GM21390 (cell line): ENCODE measurements around the gene CFAP54.
"Not testable (repeated sequence)": the region's sequence is repeated elsewhere in the genome, so short reads cannot be mapped to it uniquely, and the experiment has no call there.

ENCODE experiments used
- ATAC-seq: cut with Tn5 transposase; IDR thresholded peaks from one replicate; pipeline ENCODE4 v1.9.1; 2021; ENCODE audit not compliant: unreplicated experiment

The CFAP54 gene

DNA sequence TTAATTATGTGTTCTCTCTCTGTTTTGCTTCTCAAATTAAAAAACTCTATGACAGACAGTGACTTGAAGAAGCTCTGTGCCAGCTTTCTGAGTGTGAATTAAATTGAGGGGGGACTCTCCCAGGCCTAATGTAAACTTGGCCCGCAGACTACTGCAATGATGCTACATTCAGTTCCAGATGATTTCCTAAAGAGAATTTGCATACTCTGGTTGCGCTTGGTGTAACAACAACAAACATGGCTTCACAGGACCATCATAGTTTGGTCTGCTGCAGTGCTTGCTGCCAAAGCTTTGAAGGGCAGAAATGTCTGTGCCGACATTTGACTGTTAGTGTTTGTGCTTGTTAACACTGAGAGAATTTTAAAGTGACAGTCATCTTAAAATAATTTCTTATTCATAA is 25.0 kb downstream of the CFAP54 start:
- peak; percentile 74 for ATAC-seq

DNA sequence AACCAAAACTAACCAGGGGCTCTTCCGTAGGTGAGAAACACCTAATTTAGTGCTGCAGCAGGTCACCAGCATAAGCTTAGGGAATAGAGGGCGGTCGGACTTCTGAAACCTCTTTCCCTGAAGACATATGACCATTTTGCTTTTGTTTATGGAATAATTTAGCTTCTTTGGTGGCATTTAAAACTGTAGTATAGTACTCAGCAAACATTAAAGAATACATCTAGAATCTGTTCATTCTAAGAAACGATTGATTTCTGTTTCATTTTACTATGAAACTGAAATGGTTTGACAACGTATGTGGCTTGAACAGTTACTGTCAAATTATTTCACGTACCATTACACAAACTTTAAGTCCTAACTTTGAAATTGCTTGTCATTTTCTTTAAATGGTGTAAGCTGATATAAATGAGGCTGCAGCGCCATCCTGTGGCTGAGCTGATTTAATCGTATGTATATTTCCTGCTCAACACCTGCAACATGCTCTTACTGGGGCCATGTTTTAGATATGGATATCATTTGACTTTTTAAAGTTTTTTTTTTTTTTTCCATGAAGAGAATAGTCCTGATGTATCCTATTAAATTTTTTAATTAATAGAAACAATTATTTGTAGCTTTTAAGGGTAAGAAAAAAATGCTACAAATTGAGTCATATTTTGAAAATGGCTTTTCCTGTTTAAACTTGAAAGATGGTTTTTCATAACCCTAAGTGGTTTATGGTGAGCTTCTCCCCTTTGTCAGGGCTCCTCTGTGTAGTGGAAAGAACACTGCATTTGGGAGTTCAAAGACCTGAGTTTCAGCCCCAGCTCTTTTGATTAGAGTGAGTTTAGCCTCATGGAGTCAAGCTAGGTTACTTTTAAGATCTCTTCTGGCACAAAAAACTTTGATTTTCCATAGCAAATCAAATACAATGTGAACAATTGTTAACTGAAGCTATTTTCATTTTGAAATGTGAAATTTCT is 27.4 kb downstream of the CFAP54 start:
- ATAC-seq: peak; percentile 68

DNA sequence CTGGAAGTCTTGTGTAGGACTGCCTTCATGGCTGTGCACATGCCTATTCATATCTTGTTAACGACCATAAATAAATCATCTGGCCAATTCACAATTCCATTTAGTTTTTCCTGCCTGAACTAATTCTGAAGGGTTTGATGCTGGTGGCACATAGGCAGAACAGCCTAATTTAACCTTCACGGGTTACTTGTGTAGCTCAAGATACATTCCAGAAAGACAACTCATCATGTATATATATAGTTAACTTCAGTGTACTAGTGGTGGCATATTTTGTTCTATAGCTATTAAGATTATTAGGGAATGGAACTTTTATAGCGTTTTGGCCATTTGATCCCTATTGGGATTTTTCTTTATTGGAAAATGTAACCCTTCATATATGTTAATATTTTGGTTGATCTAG is 31.4 kb downstream of the CFAP54 start:
- no peak for ATAC-seq

DNA sequence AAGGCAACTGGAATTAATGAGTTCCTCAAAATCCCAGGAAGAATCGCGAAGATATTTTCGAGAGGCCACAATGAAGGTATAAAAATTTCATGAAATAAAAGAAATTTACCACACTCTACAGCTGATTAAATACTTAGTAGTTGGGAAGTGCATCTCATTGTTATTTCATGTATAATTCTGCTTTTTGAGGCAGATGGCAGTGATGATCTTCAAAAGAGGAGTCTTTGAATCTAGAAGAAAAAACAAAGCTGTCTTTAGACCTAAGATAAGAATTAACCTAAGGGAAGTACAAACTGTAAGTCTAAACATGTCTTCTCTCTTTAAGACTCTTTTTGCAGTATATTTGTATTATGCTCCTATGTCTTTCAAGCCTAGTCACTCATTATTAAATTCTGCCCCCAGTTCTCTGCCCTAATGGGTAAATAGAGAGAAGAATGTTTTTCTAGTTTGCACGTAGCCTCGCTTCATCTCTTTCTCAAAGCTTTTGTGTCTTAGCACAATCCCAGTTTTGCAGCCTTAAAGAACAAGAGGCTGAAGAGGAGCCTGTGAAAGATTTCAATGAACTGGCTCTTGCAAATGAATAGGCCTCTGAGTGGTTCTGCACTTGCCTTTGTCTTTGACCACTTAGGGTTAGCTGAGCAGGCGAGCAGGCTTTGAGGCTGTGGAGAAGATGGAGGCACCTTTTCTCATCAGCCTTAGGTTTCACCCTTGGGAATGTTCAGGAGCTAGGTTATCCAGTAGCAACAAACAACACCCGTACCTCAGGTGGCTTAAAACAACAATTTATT is 32.7 kb downstream of the CFAP54 start:
- ATAC-seq: no peak

DNA sequence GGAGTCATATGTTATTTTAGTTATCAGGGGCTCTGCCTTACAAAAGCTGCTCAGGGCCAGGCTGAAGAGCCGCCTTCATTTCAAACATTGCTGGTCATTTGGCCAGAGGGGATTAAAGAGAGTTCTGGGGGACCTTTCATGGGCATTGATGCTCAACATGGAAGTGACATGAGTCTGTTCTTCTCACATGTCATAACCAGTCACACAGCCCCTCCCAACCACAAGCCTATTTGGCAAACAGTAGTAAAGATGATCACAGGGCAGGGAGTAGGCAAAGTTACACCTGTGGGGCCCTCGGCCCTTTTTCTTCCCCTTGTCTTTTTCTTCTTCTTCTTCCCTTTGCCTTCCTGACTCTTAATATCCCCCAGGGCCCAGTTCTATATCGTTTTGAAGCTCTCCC is 33.3 kb downstream of the CFAP54 start:
- ATAC-seq: no peak

DNA sequence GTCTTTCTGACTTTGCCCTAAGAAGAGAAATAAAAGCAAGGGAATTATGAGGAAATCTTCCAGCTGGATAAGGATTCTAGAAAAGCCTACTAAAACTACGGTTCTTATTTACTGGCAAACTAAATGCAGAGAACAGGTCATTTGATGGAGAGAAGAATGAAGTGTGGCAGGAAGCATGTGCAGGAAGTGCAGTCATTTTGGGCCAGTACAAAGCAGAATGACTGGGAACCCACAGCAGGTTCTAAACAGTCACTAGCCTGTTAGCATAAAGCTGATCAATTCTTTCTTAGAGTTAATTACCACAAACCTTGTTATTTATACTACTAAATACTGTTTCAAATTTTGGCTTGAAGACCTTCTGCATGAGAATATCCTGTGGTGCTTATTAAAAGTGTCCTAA is 36.7 kb downstream of the CFAP54 start:
- ATAC-seq: no peak

DNA sequence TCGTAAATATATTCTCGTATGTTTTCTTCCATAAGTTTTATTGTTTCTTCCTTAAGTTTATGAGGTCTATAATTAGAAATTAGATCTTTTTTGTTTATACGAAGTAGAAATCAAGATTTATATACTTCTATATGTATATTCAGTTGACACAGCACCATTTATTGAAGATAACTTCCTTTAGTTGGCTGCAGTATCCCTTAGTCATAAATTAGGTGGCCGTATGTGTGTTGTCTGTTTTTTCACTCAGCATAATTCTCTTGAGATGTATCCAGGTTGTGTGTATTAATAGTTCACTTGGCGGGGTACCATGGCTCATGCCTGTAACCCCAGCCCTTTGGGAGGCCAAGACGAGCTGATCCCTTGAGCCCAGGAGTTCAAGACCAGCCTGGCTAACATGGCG is 40.5 kb downstream of the CFAP54 start:
- ATAC-seq: no peak

DNA sequence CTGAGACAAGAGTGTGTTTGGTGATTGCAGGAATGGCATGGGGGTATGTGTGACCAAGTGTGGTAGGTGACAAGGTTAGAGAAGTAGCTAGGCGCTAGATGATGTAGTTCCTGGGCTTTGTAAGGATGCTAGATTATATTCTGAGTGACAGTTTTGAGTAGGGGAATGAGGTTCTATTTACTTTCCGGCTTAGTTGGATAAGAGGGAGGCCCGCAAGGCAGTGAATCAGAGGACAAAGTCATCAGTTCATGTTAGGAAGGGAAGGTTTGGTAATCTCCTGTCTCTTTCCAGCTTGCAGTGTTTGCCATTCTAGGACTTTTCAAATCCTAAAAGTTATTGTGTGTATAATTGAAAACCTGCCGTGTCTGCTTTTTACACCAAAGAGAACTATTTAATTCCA is 45.0 kb downstream of the CFAP54 start:
- ATAC-seq: no peak

DNA sequence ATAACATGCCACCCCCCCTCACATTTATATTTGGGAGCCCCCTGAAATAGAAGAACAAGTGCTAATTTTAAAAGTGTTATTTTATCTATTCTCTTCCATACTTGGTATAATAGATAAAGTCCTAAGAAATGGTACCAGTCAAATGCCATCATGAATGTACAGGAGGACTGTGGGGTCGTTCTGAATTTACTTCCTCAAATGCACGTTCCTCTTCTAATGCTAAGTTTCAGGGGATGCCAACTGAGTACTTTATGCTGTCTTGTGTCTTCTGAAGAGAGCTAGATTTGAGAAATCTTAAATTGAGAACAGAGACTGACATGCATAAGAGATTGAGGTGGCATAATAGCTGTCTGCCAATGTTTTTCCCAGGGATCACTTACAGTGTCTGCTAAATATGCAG is 59.0 kb downstream of the CFAP54 start:
- ATAC-seq: no peak

DNA sequence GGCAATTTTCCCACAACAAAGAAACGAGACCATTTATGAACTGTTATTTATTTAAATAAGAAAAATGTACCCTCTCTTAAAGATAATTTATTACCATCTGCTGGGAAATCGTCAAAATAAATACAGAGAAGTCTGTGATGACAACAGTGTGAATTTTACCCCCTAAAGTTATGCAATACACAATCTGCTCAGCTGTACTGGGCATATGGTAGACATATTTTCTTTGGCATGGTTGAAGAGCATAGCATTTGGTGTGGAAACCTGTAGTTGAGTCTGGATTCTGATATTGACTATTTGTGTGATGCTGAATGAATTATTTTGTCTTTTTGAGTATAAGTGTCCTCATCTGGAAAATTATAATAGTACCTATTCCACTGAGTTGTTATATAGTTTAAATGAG is 60.0 kb downstream of the CFAP54 start:
- ATAC-seq: no peak

DNA sequence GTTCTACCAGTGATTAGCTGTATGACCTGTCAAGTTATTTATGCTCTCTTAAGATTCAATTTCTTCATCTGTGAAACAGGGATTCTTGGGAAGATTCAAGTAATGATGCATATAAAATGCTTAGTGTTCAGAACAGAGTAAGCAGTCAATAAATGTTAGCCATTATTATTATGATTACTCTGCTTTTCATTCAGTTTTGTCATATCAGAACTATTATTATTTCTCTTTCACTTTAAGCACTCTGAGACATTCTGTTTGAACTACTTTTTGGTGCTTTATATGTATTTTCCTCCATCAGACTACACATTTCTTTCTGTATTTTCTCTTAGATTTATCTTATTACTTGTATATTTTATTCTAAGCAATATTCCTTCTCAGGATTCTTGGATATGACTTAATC is 81.2 kb downstream of the CFAP54 start:
- ATAC-seq: peak; percentile 30

DNA sequence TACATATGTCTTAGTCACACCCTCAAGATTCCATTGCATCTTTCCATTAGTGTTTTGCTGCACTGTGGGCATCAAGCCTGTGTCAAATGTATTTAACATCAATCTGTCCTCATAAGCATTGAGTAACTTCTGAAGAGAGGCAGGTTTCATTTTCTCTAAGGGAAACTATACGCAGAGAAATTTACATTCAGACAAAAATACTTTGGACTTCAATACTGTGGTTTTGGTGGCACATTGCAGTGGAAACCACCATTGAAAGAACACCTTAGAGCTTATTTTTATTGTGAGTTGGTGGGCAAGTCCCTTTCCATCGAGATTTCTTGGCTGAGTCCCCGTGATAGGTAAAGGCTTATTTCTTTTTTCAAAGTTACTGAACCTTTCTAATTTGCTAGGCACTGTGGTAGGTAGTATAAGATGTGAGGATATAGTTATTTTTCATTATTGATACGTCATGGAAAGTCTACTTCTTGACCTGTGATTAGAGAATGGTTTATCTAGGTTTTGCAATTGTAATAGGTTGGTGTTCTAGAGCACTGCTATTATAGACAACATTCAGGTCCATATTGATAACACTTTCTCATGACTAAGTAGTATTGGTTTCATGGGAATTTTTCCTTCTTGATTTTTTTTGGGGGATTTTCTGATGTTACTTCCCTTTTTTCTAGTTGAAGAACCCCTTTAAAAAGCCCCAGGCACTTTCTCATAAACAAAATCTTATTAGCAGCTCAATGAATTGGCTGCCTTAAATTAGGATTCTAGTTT is 81.9 kb downstream of the CFAP54 start:
- peak; percentile 86 for ATAC-seq

DNA sequence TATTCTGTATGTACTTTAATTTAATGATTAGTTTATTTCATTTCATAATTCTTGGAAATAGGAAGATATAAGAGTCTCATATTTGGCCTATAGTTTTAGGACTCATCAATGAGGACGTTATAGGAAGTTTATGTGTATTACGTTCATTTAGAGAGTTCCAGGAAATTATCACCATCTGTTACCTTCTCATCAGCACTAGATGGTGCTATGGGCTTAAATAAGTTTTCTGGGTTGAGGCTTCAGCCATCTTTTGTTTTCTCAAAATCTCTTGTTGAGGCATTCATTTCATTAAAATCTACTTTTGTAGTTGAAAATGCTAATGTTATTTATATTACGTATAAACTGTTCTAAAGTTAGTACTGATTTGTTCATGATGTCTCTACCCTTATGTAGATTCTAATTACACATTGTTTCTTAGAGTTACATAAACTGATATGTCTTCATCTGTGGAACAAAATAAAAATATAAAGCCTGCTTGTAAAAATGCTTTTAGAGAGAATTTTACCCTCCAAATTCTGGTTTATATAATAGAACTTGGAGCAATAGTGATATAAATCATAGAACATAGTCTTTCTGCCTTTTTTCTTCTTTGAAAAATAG is 89.2 kb downstream of the CFAP54 start:
- peak; percentile 98 for ATAC-seq

DNA sequence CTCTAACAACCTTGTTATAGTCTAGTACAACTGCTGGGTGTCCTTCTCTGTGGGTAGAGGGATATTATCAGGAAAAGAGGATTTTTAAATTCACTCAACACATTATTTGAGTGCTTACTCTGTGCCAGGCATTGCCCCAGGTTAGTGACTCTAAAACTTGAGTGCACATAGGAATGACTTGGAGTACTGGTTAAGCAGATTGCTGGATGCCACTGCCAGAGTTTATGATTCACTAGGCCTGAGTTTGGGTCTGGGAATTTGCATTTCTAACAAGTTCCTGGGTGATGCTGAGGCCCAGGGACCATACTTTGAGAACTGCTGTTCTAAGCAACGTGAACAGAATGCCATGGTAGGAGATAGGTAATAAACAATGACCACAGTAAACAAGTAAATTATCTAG is 96.6 kb downstream of the CFAP54 start:
- ATAC-seq: no peak

DNA sequence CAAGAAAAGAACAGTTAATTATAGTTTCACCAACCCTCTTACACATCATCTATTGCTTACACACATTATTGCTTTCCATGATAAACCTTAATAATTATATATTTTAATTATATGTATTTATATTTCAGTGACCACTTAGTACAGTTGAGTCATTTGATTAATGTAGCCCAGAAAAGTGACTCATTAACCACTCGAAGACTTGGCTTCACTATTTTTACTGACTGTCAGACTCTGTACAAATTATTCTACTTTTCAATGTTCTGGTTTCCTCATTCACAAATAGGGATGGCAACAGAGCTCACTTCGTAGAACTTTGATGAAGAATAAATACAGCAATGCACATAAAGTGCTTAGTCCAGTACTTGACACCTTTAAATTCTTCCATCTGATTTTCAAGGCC is 98.3 kb downstream of the CFAP54 start:
- ATAC-seq: no peak

DNA sequence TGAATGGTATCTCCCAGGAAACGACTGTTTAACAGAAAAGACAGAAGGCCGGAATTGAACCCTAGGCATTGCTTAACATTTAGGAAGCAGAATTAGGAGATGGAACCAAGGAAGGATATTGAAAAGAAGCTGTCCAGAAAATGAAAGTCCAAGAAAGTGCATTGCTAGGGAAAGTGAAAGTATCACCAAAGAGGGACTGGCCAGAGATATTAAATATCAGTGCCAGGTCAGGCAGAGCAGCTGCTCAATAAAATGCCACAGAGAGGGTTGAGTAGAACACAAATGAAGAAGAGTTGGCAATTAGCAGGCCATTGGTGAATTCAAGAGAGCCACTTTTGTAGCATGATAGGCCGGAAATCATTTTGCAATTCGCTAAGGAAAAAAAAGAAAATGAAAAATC is 101.6 kb downstream of the CFAP54 start:
- ATAC-seq: no peak

DNA sequence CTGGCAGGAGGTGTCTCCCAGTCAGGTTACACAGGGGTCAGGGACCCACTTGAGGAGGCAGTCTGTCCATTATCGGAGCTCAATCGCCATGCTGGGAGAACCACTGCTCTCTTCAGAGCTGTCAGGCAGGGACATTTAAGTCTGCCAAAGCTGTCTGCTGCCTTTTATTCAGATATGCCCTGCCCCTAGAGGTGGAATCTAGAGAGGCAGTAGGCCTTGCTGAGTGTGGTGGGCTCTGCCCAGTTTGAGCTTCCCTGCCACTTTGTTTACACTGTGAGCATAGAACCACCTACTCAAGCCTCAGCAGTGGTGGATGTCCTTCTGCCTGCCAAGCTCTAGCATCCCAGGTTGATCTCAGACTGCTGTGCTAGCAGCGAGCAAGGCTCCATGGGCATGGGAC is 115.0 kb downstream of the CFAP54 start:
- not testable (repeated sequence) for ATAC-seq

DNA sequence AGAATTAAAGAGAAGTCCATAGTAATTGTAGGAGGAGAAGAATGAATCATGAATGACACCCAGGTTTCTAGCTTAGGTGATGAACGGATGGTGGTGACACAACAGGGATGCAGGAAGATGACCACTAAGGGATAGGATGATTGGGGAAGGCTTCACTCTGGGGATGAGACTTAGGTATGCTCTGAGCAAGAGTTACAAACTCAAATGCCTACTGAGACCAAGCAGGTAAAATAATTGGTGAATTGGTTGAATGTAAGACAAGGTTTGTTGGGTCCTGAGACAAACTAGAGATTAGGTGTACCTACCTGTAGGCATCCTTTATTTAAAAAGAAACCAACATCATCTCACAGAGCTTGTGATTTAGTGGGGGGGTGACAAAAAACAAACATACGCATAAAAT is 116.3 kb downstream of the CFAP54 start:
- no peak for ATAC-seq

DNA sequence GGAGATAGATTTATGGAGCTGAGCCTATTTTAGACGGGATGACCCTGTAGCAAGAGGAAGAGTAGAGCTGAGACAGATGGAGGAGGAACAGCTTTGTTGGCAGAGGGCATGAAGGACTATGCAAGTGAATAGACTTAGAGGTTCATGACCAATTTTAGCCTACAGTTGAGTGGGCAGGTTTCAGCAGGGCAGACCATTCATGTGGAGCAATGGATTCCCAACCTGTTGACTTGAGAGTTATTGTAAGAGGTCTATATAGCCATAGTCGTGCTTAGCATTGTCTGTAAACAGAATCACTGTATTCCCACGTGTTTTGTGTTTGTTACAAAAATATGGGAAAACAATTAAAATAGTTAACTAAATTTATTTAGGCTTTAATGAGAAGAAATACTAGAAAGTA is 116.8 kb downstream of the CFAP54 start:
- ATAC-seq: no peak

DNA sequence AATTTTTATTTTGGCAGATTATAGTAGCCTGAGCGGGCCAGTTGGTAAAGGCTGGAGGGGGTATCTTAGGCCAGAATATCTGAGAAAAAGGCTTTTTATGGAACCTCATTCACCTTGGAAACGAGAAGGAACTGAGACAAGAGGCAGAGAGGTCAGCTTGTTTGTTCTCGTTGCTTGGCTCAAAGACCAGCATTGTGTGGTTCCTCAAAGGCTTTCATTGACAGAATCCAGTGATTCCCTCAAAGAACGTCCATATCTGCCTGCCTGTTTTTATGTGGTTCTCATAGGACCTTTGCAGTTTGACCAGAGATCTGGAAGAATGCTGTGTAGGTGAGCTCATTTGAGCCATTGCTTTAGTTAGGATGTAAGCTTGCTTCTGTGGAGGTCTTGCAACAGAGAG is 117.3 kb downstream of the CFAP54 start:
- no peak for ATAC-seq

DNA sequence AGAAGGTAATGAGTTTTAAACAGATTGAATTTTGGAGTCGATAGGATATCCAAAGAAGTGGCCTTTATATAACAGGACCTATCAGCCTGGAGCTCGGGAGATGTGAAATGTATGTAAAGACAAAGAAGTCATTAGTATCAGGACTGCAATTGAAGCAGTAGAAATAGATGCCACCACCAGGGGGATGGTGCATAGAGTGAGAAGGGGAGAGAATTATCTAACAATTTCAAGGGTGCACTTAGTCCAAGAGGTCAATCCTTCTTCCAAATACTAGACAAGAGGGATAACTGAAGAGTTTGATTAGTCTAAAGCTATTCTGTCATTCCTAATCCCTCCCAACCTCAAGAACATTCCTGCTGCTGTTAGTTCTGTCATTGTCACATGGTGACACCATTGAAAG is 127.8 kb downstream of the CFAP54 start:
- no peak for ATAC-seq
